UCSD-AML1 (cell line): ENCODE measurements around the gene OGFOD3.
"Not testable (repeated sequence)": the region's sequence is repeated elsewhere in the genome, so short reads cannot be mapped to it uniquely, and the experiment has no call there.

ENCODE experiments used
- DNase-seq: peaks from one replicate; lab custom pipeline; 2025; ENCODE audit not compliant: unreplicated experiment; lab: John Stamatoyannopoulos, UW

OGFOD3 gene

DNA sequence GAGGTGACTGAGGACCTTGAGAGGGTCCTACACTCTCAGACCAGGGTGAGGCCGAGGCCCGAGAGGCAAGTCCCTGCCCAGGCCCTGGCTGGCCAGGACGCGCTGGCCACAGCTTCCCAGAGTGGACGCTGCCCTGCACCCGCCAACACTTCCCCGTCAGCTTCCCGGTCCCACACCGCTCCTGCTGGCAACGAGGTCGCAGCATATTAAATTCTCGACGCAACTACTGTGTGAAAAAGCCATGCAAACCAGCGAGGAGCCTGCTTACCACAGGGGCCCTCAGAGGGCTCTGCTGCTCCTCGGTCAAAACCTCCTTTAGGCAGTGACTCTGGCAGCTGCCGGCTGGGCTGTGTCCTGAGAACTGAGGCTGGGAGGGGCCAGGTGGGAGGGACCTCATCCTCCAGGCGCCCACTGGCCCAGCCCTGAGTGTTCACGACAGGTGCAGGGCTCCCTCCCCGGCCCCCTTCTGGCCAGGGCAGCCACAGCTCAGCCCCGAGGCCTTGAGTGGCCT is 61.5 kb downstream of the OGFOD3 start:
- no peak for DNase-seq

GRCh38 chr17:82355770-82356427 is 62.5 kb downstream of the OGFOD3 start:
- DNase-seq: no peak

DNA sequence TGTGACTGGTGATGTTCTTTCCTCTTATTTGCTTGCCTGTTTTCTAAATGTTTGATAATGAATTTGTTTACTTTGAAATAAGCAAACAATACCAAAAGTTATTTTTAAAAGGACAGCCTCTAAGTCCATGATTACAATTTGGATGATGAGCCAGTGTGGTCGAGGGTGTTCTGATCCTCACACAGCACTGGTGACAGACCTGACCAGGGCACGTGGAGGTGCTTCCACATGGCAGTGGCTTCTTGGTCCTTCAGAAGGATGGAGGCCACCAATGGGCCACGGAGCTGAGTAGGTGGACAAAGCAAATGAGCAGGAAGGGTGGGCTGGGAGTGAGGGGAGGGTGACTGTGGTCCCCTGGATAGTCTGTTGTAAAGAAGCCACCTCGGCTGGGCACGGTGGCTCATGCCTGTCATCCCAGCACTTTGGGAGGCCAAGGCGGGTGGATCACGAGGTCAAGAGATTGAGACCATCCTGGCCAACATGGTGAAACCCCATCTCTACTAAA is 63.5 kb downstream of the OGFOD3 start:
- DNase-seq: no peak

DNA sequence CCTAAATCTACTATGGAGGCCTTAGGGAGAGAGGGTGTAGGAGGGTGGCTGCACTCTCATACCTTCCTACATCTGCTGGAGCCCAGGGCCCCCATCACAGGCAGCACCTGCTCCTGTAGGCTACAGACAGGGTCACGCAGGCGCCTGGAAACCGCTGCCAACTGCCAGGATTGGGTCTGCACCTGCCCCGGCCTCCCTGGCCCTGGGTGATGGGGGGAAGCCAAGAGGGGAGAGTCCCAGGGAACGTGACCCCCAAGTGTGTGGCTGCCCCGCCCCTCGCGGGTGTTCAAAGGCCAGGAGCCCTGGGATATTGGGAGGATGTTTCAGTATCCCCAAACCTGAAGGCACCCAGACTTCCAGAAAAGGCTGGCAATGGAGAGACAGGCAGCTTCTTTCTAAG is 64.9 kb downstream of the OGFOD3 start:
- DNase-seq: no peak

GRCh38 chr17:82351713-82352488 is 66.5 kb downstream of the OGFOD3 start:
- peak; percentile 81 for DNase-seq

DNA sequence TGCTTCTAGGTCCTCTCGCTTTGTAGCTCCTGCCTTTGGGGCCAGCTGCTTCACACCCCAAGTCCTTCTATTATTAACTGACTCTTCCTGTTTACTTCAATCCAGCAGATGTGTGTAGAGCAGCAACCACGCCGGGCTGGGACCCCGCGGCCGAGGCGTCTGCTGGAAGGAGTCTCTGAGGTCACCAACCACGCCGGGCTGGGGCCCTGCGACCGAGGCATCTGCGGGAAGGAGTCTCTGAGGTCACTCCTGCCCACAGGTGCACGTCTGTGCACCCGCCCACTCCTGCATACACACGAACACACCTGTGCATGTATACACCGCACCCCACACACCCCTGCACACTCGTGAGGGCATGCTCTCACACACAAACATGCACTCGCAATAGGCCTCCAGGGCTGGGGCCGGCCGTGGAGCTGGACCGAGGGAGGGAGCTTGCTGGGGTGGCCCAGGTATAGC is 67.1 kb downstream of the OGFOD3 start:
- no peak for DNase-seq

DNA sequence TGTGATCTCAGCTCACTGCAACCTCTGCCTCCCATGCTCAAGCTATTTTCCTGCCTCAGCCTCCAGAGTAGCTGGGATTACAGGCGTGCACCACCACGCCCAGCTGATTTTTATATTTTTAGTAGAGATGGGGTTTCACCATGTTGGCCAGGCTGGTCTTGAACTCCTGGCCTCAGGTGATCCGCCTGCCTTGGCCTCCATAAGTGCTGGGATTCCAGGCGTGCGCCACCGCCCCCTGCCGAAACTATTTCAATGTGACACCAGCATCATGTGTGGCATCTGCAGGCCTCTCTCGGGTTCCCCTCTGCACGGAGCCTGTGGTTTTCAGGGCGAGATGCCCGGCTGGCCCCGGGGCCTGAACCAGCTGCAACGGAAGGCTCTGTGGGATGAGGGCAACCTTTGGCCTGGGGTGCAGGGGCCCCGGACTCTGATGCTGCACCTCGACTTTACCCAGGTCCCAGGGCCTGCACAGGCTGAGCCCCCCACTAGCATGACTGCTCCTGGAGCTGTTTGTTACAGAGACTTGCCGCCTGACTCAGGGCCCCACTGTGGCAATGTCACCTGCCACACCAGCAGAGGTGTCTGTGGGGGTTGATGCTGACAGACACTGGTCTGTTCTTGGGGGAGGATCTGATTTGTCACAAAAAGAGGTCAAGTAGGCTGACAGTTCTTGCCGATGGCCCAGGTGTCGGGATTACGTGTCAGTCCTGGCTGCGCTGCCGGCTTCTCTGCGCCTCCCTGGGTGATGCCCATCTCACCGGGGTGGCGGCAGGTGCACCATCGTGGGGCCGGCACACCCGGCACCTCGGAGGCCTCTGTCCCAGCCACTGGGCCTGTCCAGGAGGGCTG is 68.0 kb downstream of the OGFOD3 start:
- peak; percentile 70 for DNase-seq

DNA sequence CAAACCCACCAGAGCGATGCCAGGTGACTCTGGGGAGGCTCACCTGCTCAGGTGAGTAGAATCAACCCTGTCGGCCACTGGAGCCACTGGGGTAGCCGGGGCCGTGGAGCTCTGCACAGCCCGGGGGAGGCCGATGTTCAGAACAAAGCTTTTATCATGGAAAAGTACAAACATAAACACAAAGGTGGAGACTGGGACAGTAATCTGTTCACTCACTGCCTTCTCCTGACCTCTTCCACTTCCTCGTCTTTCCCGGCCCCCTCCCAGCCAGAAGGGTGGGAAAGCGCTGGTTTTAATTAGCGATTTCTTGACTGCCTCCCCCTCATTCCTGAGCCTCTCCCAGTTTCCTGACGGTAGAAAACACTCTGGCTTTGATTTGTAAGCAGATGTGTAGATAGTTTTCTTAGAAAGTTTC is 69.1 kb downstream of the OGFOD3 start:
- DNase-seq: no peak

DNA sequence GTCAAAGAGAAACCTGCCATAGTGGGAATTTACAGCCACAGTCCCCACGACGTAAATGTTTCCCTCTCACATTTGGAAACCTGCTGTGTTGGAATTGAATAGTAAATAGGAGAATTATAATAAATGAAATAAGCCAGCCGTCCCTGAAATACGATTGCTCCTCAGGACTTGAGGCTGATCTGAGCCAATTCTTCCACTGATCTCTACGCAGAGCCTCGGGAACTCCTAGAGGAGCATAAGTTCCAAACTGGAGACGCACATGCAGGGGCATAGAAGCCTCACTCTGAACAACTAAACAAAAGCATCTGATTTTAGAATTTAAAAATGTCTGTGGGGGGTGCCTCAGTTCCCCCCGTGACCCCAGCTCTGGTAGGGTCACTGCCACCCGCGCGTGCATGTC is 69.5 kb downstream of the OGFOD3 start:
- no peak for DNase-seq

- DNase-seq: no peak
These were observed 70.0 kb downstream of the OGFOD3 start for GRCh38 chr17:82348434-82348833.

DNA sequence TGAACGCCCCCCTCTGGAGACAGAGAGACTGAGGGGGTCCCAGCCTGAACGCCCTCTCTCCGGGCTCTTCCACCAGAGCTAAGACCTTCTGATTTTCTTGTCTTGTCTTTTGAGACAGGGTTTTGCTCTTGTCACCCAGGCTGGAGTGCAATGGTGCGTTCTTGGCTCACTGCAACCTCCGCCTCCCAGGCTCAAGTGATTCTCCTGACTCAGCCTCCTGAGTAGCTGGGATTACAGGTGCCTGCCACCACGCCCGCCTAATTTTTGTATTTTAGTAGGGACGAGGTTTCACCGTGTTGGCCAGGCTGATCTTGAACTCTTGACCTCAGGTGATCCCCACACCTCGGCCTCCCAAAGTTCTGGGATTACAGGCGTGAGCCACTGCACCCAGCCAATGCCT is 70.4 kb downstream of the OGFOD3 start:
- DNase-seq: not testable (repeated sequence)

DNA sequence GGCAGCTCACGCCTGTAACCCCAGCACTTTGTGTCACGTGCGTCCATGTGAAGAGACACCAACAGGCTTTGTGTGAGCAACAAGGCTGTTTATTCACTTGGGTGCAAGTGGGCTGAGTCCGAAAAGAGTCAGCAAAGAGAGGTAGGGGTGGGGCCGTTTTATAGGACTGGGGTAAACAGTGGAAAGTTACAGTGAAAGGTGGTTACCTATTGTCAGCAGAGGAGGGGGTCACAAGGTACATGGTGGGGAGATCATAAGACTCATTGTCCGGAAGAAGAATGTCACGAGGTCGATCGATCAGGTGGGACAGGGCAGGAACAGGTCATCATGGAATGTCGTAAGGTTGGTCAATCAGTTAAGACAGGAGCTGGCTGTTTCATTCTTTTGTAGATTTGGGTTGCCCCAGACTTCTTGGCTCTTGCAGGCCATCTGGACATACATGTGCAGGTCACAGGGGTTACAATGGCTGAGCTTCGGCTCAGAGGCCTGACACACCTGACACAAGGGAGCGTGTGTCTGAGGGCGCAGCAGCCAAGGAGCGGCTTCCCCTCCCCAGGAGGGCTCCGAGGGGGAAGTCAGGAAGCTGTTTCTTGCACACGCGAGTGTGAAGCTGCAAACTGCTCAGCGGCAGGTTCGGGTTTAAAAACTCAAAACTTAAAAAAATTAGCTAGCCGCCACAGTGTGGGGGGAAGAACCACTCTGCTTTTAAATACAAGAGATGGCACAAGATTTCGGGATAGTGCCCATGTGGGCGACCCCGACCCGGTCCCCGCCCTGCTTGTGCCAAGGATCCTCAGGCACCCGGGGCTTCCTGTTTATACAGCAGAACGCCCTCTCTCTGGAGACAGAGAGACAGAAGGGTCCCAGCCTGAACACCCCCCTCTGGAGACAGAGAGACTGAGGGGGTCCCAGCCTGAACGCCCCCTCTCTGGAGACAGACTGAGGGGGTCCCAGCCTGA is 71.8 kb downstream of the OGFOD3 start:
- peak; percentile 28 for DNase-seq

GRCh38 chr17:82345151-82345976 is 73.0 kb downstream of the OGFOD3 start:
- DNase-seq: no peak

GRCh38 chr17:82344175-82344907 is 74.0 kb downstream of the OGFOD3 start:
- no peak for DNase-seq

DNA sequence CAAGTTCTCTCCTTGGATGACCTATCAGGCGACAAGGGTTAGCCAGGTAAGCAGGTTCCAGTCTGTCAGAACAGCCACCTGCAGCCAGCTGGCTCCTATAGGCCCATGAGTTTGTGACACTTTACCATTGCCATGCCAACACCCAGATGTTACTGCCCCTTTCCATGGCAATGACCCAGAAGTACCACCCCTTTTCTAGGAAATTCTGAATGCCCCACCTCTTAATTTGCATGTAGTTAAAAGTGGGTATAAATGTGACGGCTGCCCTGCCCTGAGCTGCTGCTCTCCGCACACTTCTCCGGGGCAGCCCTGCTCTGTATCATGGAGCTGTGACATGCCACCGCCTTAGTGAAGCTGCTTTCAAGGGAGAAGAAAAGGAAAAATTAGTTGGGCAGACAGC is 74.8 kb downstream of the OGFOD3 start:
- DNase-seq: no peak

DNA sequence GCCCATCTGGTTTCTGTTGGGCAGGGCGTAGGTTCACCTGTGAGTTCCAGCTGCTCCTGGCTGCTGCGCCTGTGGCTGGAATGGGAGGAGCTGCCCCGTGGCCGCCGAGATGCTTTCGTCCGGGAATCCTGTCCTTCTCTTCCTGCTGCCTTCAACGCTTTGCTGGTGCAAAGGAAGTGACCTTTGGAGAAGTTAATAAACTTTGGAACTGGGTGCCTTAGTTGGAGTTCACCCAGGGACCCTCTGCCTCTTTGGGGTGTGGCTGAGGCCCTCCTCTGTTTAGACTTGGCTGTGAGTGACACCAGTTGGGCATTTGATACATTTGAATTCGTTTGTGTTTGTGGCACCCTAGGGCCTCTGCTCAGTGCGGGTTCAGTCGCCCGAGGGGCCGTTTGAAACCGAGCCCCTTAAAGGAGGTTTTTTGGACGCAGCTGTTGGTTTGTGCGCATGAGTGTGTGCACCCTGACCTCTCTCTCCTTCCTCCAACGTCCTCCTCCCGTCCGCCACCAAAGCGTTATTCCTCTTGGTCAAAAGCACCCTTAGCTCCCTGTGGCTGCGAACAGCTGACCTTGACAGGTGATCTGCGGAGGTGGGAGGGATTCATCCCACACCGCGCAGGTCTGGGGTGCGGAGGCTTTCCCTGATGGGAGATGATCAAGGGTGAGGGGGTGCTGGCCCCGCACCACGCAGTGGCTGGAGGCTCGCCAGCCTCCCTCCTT is 75.9 kb downstream of the OGFOD3 start:
- no peak for DNase-seq

DNA sequence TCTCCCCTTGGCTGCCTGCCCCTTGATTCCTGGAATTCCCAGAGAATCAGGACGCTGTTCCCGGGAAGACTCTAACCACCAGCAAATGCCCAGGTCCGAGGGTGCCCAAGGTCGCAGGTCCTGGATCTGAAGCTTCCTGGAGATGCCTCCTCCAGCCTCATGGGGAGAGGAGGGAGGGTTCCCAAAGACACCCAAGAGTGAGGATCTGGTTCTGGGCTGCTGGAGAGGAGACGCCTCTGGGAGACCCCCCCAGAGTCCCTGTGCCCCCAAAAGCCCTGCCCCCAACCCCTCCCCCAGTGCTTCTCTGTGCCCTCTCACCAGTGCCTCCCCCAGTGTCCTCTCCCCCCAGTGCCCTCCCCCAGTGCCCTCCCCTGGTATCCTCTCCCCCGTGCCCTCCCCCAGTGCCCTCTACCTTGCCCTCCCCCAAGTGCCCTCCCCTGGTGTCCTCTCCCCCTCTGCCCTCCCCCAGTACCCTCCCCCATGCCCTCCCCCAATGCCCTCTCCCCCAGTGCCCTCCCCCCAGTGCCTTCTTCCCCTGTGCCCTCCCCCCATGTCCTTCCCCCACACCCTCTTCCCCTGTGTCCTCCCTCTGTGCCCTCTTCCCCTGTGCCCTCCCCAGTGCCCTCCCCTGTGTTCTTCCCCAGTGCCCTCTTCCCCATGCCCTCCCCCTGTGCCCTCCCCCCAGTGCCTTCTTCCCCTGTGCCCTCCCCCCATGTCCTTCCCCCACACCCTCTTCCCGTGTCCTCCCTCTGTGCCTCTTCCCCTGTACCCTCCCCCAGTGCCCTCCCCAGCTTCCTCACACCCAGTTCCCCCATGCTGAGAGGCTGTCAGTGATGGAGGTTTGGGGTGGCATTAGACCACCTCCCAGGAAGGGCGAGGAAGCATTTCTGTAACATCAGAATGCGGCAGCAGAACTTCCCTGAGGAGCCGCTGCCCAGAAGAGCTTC is 78.5 kb downstream of the OGFOD3 start:
- peak; percentile 27 for DNase-seq
